Measurements from ENCODE around the gene HELZ. TPM values are rescaled to one million over a fixed set of nuclear protein-coding genes. Genes with fewer than 3 reads are reported as not detected.

Gene HELZ
- total and polyA plus RNA-seq, 2 experiments from 2014 or later: 27.6 to 31.7 TPM

GRCh38 chr17:67046398-67046797 lies 198.6 kb downstream of the HELZ start:
- TF ChIP-seq CTCF (IDR thresholded peaks at IDR 0.05; ENCODE audit: low read depth, low read length): no peak
- H3K9me3 ChIP-seq (ENCODE audit: low read depth): no peaks in the 10 kb centered on the region
- H3K4me1 ChIP-seq (ENCODE audit: low read depth): no peaks in the 10 kb centered on the region
- H3K27me3 ChIP-seq: no peaks in the 10 kb centered on the region
- no peak overlapping the region for H3K27ac ChIP-seq
- H3K36me3 ChIP-seq: no peaks in the 10 kb centered on the region
- no peak for DNase-seq (ENCODE audit: low read depth in 1 of 2, low spot score in 1 of 2)
- no peak overlapping the region for H3K4me3 ChIP-seq

- DNase-seq (ENCODE audit: low read depth in 1 of 2, low spot score in 1 of 2): no peak
- TF ChIP-seq CTCF (IDR thresholded peaks at IDR 0.05; ENCODE audit: low read depth, low read length): no peak
- Histone ChIP-seq H3K9me3 (ENCODE audit: low read depth) (no peaks in the 10 kb centered on the region), H3K4me1 (ENCODE audit: low read depth) (no peaks in the 10 kb centered on the region), H3K36me3 (no peaks in the 10 kb centered on the region), H3K4me3 (no peak overlapping the region), H3K27ac (no peak overlapping the region), H3K27me3 (no peaks in the 10 kb centered on the region)
Measured at GRCh38 chr17:67044940-67045339, 200.1 kb downstream of the HELZ start.

GRCh38 chr17:67044016-67044772 lies 200.8 kb downstream of the HELZ start, which contains the start of gene CACNG1:
TSS of gene CACNG1 (plus strand) at chr17:67044554. CDS start at chr17:67044661, 107 bp downstream.
- Histone ChIP-seq H3K4me3 (no peak within 1 kb of the TSS), H3K27ac (no peak within 1 kb of the TSS), H3K9me3 (ENCODE audit: low read depth) (no peaks in the 10 kb centered on the region), H3K4me1 (ENCODE audit: low read depth) (no peaks in the 10 kb centered on the region), H3K27me3 (no peaks in the 10 kb centered on the region), H3K36me3 (no peaks in the 10 kb centered on the region)
- no peak for DNase-seq (ENCODE audit: low read depth in 1 of 2, low spot score in 1 of 2)
- no peak for TF ChIP-seq CTCF (IDR thresholded peaks at IDR 0.05; ENCODE audit: low read depth, low read length)

- H3K9me3 ChIP-seq (ENCODE audit: low read depth): no peaks in the 10 kb centered on the region
- no peak for DNase-seq (ENCODE audit: low read depth in 1 of 2, low spot score in 1 of 2)
- H3K36me3 ChIP-seq: no peaks in the 10 kb centered on the region
- no peak for TF ChIP-seq CTCF (IDR thresholded peaks at IDR 0.05; ENCODE audit: low read depth, low read length)
- no peaks in the 10 kb centered on the region for H3K4me1 ChIP-seq (ENCODE audit: low read depth)
- no peak overlapping the region for H3K27ac ChIP-seq
- no peak overlapping the region for H3K4me3 ChIP-seq
- H3K27me3 ChIP-seq: no peaks in the 10 kb centered on the region
Measured at GRCh38 chr17:67043283-67043682, 201.7 kb downstream of the HELZ start.

- no peaks in the 10 kb centered on the region for H3K9me3 ChIP-seq (ENCODE audit: low read depth)
- TF ChIP-seq CTCF (IDR thresholded peaks at IDR 0.05; ENCODE audit: low read depth, low read length): no peak
- H3K4me1 ChIP-seq (ENCODE audit: low read depth): no peaks in the 10 kb centered on the region
- H3K27ac ChIP-seq: no peak overlapping the region
- H3K4me3 ChIP-seq: no peak overlapping the region
- H3K36me3 ChIP-seq: no peaks in the 10 kb centered on the region
- no peak for DNase-seq (ENCODE audit: low read depth in 1 of 2, low spot score in 1 of 2)
- no peaks in the 10 kb centered on the region for H3K27me3 ChIP-seq
Measured at GRCh38 chr17:67041941-67042899, 202.8 kb downstream of the HELZ start.
